Ovary (tissue), 9 donors: ENCODE measurements around the gene AOX1. TPM values are rescaled to one million over a fixed set of nuclear protein-coding genes. Genes with fewer than 3 reads are reported as not detected.
"Not testable (repeated sequence)": the region's sequence is repeated elsewhere in the genome, so short reads cannot be mapped to it uniquely, and the experiment has no call there.

Experiments used
- DNase-seq, 5 donors: peaks; one replicate each; pipeline ENCODE4 v3.0.0-alpha.2; 2019 to 2020
- H3K27ac ChIP-seq, 2 donors: fragments of 200-600 bp; one replicate each; pipeline versions ENCODE4 v1.5.1 to v1.8.0; 2019 to 2022
- H3K27me3 ChIP-seq: fragments of 200-600 bp; one replicate; pipeline ENCODE4 v1.8.0; 2022
- H3K36me3 ChIP-seq: fragments of 200-600 bp; sonication (generic); one replicate; pipeline ENCODE4 v1.5.1; 2019
- H3K4me1 ChIP-seq: one replicate; pipeline ENCODE4 v1.8.1; 2013; ENCODE audit warnings: mild to moderate bottlenecking, moderate library complexity; ENCODE audit not compliant: insufficient read depth
- H3K4me3 ChIP-seq: fragments of 200-600 bp; sonication (generic); one replicate; pipeline ENCODE4 v1.5.1; 2017
- H3K9me3 ChIP-seq, 2 donors: fragments of 200-600 bp in 1 of 2; sonication (generic) in 1 of 2; one replicate each; pipeline versions ENCODE4 v1.5.1 to v1.8.1; 2013 to 2019; ENCODE audit warnings: mild to moderate bottlenecking in 1 of 2, moderate library complexity in 1 of 2
- EP300 ChIP-seq: sonication (generic); formaldehyde crosslinking; IDR thresholded peaks from one replicate; pipeline ENCODE4 v1.6.1; 2017; ENCODE audit warnings: antibody characterized with exemption
- POLR2A ChIP-seq: fragments of 450-650 bp; IDR thresholded peaks from one replicate; pipeline ENCODE4 v1.6.1; 2017; ENCODE audit warnings: antibody characterized with exemption, mild to moderate bottlenecking, moderate library complexity
- WGBS, 3 donors: extraction: QIAGEN DNeasy Blood & Tissue Kit in 1 of 3; methylation state at CpG; one replicate each; pipeline versions ENCODE4 v1.1.5 to v1.1.7; 2013 to 2017; 5-methylcytosine and 5-hydroxymethylcytosine counted together
- intact Hi-C, 4 donors: fragments of 100-400 bp; cut with DNase I; formaldehyde crosslinking; loops; one replicate each; pipeline versions ENCODE4 v1.11.0 to v1.15.1; 2022 to 2023
- polyA plus RNA-seq, 2 donors: library from polyadenylated mRNA; stranded (reverse); fragments of 200-250 nt in 1 of 2; fragments of 350-450 nt in 1 of 2; fragmentation: Illumina TruSeq in 1 of 2; extraction: RNeasy Lipid Tissue Mini Kit (QIAGEN cat#74804) in 1 of 2; gene quantifications; one replicate each; pipeline ENCODE4 v1.2.3, GENCODE V29; 2013 to 2014
- total RNA-seq, 7 donors: library from RNA; depleted of rRNA in 2 of 7; stranded (reverse); fragments of >200 nt in 2 of 7; fragmentation: NEBNext Ultra II Directional in 3 of 7; extraction: Animal tissue kit (Norgen Biotek cat#: 25700) in 3 of 7; gene quantifications; one replicate each; pipeline versions ENCODE4 v1.1.0 to v1.2.4, GENCODE V29; 2016 to 2023
- TF ChIP-seq, protein P1 (sequence below), 3 donors: fragments of 450-650 bp in 2 of 3; fragments of 200-600 bp in 1 of 3; IDR thresholded peaks; one replicate each; pipeline versions ENCODE4 v1.5.1 to v1.8.0; 2016 to 2022; ENCODE audit warnings: antibody characterized with exemption in 3 of 3, mild to moderate bottlenecking in 1 of 3
- donor health status: DM: no; HTN: no; CAD: no; lungs with moderate emphysema.
- donor health status: DM: no; HTN: no; CAD: no.
- donor health status: Bipolar disorder and iron deficiency.
- donor health status: DM: yes; HTN: yes; CAD: no.
- donor health status: DM: no; HTN: no; CAD: no.
- donor health status: DM: yes; HTN: yes; CAD: no.

Gene AOX1
- total and polyA plus RNA-seq, 9 donors: 29.1 to 105 (median 67.2) TPM

- Histone ChIP-seq H3K4me3 (no peak overlapping the region), H3K27ac (no peak overlapping the region), H3K27me3 (no peaks in the 10 kb centered on the region), H3K4me1 (no peaks in the 10 kb centered on the region), H3K36me3 (no peaks in the 10 kb centered on the region), H3K9me3 (no peaks in the 10 kb centered on the region)
- intact Hi-C loops: no loop called here
- peak in 1 of 5 donors; percentile 37 for DNase-seq
- TF ChIP-seq, protein P1, sequence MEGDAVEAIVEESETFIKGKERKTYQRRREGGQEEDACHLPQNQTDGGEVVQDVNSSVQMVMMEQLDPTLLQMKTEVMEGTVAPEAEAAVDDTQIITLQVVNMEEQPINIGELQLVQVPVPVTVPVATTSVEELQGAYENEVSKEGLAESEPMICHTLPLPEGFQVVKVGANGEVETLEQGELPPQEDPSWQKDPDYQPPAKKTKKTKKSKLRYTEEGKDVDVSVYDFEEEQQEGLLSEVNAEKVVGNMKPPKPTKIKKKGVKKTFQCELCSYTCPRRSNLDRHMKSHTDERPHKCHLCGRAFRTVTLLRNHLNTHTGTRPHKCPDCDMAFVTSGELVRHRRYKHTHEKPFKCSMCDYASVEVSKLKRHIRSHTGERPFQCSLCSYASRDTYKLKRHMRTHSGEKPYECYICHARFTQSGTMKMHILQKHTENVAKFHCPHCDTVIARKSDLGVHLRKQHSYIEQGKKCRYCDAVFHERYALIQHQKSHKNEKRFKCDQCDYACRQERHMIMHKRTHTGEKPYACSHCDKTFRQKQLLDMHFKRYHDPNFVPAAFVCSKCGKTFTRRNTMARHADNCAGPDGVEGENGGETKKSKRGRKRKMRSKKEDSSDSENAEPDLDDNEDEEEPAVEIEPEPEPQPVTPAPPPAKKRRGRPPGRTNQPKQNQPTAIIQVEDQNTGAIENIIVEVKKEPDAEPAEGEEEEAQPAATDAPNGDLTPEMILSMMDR (IDR thresholded peaks at IDR 0.05): no peak
- TF ChIP-seq POLR2A (no peak), EP300 (no peak)
Measured at GRCh38 chr2:200609028-200609614, 23.3 kb downstream of the AOX1 start.

DNA sequence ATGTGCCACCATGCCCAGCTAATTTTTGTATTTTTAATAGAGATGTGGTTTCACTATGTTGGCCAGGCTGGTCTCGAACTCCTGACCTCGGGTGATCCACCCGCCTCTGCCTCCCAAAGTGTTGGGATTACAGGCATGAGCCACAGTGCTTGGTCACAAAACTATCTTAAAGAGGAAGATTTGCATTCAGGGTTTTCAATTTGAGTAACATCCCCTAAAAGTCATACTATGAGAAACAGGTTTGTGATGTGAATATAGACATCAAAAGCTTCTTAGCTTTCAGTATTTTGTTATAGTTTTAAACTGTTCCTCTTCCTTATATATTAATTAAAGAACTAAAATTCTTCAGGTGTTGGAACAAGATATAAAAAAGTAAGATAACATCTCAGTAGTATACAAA lies 24.4 kb downstream of the AOX1 start:
- DNase-seq, H3K27ac ChIP-seq, H3K4me1 ChIP-seq, H3K4me3 ChIP-seq, H3K9me3 ChIP-seq, H3K27me3 ChIP-seq, H3K36me3 ChIP-seq, intact Hi-C loops: not testable (repeated sequence)
- WGBS, 3 donors: 83 to 92% (median 90%) methylated on average over 3 of the region's 3 CpGs

- Histone ChIP-seq H3K4me3 (no peak overlapping the region), H3K36me3 (no peaks in the 10 kb centered on the region), H3K27me3 (no peaks in the 10 kb centered on the region), H3K27ac (no peak overlapping the region), H3K9me3 (no peaks in the 10 kb centered on the region), H3K4me1 (peaks cover 10% of the 10 kb centered on the region)
- intact Hi-C loops: no loop called here
- WGBS, 3 donors: 92 to 95% (median 95%) methylated on average over 4 of the region's 4 CpGs
- peak in 1 of 5 donors; percentile 34 for DNase-seq
- TF ChIP-seq, protein P1 (IDR thresholded peaks at IDR 0.05): no peak
- TF ChIP-seq POLR2A: no peak
- TF ChIP-seq EP300: no peak
Measured at GRCh38 chr2:200613692-200614091, 27.9 kb downstream of the AOX1 start.

DNA sequence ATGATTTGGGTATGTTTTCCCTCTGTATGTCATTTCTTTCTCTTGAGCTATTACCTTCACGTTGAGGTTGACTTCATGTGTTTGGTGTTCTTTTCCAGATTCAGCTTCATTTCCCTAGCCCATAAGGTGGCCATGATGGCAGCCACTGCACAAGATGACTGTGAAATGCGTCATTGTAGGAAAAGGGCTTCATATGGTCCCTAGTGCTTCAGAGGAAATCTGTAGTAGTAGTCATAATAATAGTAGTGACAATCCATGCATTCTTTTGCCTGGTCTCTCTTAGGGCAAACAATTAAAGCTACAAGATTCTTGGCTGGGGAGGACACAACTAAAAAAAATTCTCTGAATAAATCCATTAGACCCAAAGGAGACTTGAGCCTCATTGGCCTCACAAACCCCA lies 28.4 kb downstream of the AOX1 start:
- Histone ChIP-seq H3K4me1 (peaks cover 14% of the 10 kb centered on the region), H3K27me3 (no peaks in the 10 kb centered on the region), H3K9me3 (no peaks in the 10 kb centered on the region), H3K27ac (no peak overlapping the region), H3K36me3 (no peaks in the 10 kb centered on the region), H3K4me3 (no peak overlapping the region)
- 85 to 89% (median 88%) methylated on average over 2 of the region's 2 CpGs for WGBS, 3 donors
- intact Hi-C loops: no loop called here
- DNase-seq: no peak
- TF ChIP-seq, protein P1 (IDR thresholded peaks at IDR 0.05): no peak
- TF ChIP-seq POLR2A: no peak
- TF ChIP-seq EP300: no peak

DNA sequence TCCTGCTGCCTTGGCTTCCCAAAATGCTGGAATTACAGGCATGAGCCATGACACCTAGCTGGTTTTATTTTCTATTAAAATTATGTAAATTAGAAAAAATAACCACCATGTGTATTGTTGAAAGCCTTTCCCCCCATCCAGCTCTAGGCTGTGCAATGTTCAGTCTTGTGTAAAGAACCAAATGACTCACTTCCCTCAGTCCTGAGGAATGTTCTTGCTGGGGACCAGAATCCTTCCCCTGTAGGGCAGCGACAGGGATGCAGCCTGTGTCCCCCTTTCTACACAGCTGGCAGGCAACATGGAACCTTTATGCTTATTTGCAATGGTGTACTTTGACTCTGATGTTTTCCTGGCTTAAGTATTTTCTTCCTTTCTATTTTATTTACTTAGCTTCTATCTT lies 29.4 kb downstream of the AOX1 start:
- H3K27ac ChIP-seq: peak overlapping the region in 1 of 2 donors; percentile 75

More for the DNA sequence above, 29.4 kb downstream of the AOX1 start:
- H3K4me3 ChIP-seq: no peak overlapping the region
- H3K36me3 ChIP-seq: no peaks in the 10 kb centered on the region
- H3K9me3 ChIP-seq: no peaks in the 10 kb centered on the region
- TF ChIP-seq EP300: no peak
- TF ChIP-seq, protein P1 (IDR thresholded peaks at IDR 0.05): no peak
- no peak for TF ChIP-seq POLR2A
- intact Hi-C loops: loop anchor here in 1 of 4 donors (5.0 kb wide), 1 partner anchor 87 kb away; no protein-coding TSS in a partner anchor
- WGBS, 3 donors: 72 to 100% (median 90%) methylated on average over 1 of the region's 1 CpG
- no peaks in the 10 kb centered on the region for H3K27me3 ChIP-seq
- peaks cover 16% of the 10 kb centered on the region for H3K4me1 ChIP-seq
- DNase-seq: no peak
